NCI-H1105 treated with DMSO at 0.1 percent for 48 hours (cell line): ENCODE measurements around the gene HK1.
"Not testable (repeated sequence)": the region's sequence is repeated elsewhere in the genome, so short reads cannot be mapped to it uniquely, and the experiment has no call there.

ENCODE experiments used
- DNase-seq: peaks from one replicate; lab custom pipeline; 2025; lab: John Stamatoyannopoulos, UW

HK1 gene

GRCh38 chr10:69422676-69423075, 144.4 kb downstream of the HK1 start:
- DNase-seq: no peak

- DNase-seq: no peak
Observed at GRCh38 chr10:69425041-69425440, 146.7 kb downstream of the HK1 start.

- no peak for DNase-seq
Observed at GRCh38 chr10:69425511-69426298, 147.4 kb downstream of the HK1 start.

- DNase-seq: no peak
Observed at GRCh38 chr10:69426376-69426727, 148.1 kb downstream of the HK1 start.

GRCh38 chr10:69428165-69428564, 149.9 kb downstream of the HK1 start:
- DNase-seq: no peak

- DNase-seq: no peak
Observed at GRCh38 chr10:69434169-69434568, 155.9 kb downstream of the HK1 start.

GRCh38 chr10:69434926-69435325, 156.6 kb downstream of the HK1 start:
- DNase-seq: no peak

- no peak for DNase-seq
Observed at GRCh38 chr10:69435966-69436520, 157.7 kb downstream of the HK1 start.

- DNase-seq: no peak
Observed at GRCh38 chr10:69437321-69438259, 159.3 kb downstream of the HK1 start.

GRCh38 chr10:69438536-69439349, 160.4 kb downstream of the HK1 start:
- DNase-seq: no peak

GRCh38 chr10:69439350-69439739, 161.0 kb downstream of the HK1 start:
- DNase-seq: no peak

- no peak for DNase-seq
Observed at GRCh38 chr10:69439813-69440506, 161.7 kb downstream of the HK1 start.

- DNase-seq: no peak
Observed at GRCh38 chr10:69443354-69443753, 165.1 kb downstream of the HK1 start.

GRCh38 chr10:69445041-69445440, 166.7 kb downstream of the HK1 start:
- DNase-seq: no peak

- DNase-seq: no peak
Observed at GRCh38 chr10:69446229-69446628, 167.9 kb downstream of the HK1 start.

GRCh38 chr10:69446650-69447151, 168.4 kb downstream of the HK1 start:
- no peak for DNase-seq

GRCh38 chr10:69449841-69450240, 171.5 kb downstream of the HK1 start:
- DNase-seq: peak; percentile 6

- not testable (repeated sequence) for DNase-seq
Observed at GRCh38 chr10:69450395-69450794, 172.1 kb downstream of the HK1 start.

GRCh38 chr10:69451209-69451783, 173.0 kb downstream of the HK1 start, which contains the start of gene TSPAN15:
TSS of gene TSPAN15 (plus strand) at chr10:69451465. CDS start at chr10:69451595, 130 bp downstream.
- peak; percentile 76 for DNase-seq
